ENCODE measurements around the gene TBX6. TPM values are rescaled to one million over a fixed set of nuclear protein-coding genes. Genes with fewer than 3 reads are reported as not detected.

The TBX6 gene
- total RNA-seq, 1 experiment from 2014 or later: 1.6 TPM

DNA sequence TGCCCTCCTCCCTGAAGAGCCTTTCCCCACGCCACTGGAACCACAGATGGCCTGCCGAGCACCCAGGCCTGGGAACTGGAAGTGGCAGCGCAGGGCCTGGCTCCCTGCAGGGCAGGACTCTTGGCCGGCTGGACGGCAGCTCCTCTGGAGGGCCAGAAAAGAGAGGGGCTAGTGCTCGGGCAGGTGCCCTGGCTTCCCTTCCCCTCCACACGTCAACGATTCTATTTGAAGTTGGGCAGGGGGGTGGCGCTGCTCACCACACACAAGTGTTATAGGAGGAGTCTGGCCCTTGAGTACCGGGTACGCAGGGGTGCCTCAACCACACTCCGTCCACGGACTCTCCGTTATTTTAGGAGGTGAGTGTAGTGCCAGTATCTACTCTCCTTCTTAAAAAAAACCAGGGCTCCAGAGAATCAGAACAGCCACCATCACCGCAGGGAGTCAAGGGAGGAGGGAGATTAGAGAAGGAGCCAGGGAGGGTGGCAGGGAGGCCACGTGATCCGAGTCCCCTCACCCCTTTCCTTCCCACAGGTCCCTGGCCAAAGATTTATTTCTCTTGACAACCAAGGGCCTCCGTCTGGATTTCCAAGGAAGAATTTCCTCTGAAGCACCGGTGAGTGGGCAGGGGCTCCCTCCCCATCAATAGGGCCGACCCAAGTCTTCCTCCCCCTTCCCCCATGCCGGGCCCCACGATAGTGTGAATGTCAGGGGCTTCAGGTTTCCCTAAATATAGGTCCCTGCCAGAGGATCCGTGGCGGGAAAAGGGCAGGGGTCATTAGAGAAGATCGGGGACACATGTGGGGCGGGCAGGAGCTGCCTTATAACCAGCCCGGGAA, 27.6 kb downstream of the TBX6 start:
- H2BK5ac ChIP-seq (ENCODE audit: insufficient read length, low read length): no peak overlapping the region
- peaks cover 7% of the 10 kb centered on the region for H3K79me1 ChIP-seq (ENCODE audit: insufficient read depth, low read depth, low read length, poor library complexity, severe bottlenecking)
- H4K5ac ChIP-seq (ENCODE audit: insufficient read length, low read depth, low read length): no peak overlapping the region
- peaks cover 12% of the 10 kb centered on the region; the same call in 1 of the 2 replicates for H3K79me2 ChIP-seq (ENCODE audit: insufficient read depth, low read length)
- H3K36me3 Mint-ChIP-seq (ENCODE audit: insufficient read depth in 1 of 3, low read depth in 3 of 3): peaks cover 23 to 33% (median 25%) of the 10 kb centered on the region in 3 experiments
- H3K23ac ChIP-seq (ENCODE audit: insufficient read length, low read depth, low read length): no peak overlapping the region
- no peak overlapping the region for H2BK12ac ChIP-seq (ENCODE audit: insufficient read length, low read depth, low read length)
- H3T11ph ChIP-seq (ENCODE audit: low read length): no peak overlapping the region
- H3K23me2 ChIP-seq (ENCODE audit: insufficient read length, low read depth, low read length, poor library complexity, severe bottlenecking): peaks cover 17% of the 10 kb centered on the region
- H3K9ac ChIP-seq (ENCODE audit: extremely low read depth, insufficient read length, low read length): peak overlapping the region; percentile 75
- no peak overlapping the region for H2AK5ac ChIP-seq (ENCODE audit: insufficient read length, low read length)
- H4K8ac ChIP-seq (replicated peaks; ENCODE audit: insufficient read length, low read depth, low read length): no peak overlapping the region
- H3K56ac ChIP-seq (ENCODE audit: insufficient read length, low read depth, low read length): no peak overlapping the region
- H3K4me3 Mint-ChIP-seq: peak overlapping the region; percentile 88 to 94
- no CpG with 5 or more reads among the region's 27 CpGs for WGBS (ENCODE audit: extremely low coverage, insufficient read length, low lambda C conversion rate)
- H3K9me3 Mint-ChIP-seq: no peaks in the 10 kb centered on the region; a peak in 1 of 5 replicates
- H3K27ac Mint-ChIP-seq: peak overlapping the region; percentile 95 to 96 (median 95)
- no peak overlapping the region for H4K91ac ChIP-seq (ENCODE audit: insufficient read length, low read depth, low read length)
- no peaks in the 10 kb centered on the region for H3K27me3 ChIP-seq (ENCODE audit: insufficient read depth, low read length)
- no peaks in the 10 kb centered on the region for H4K20me1 ChIP-seq (ENCODE audit: control insufficient read depth, insufficient read depth, insufficient read length)
- H3K4me2 ChIP-seq (ENCODE audit: insufficient read depth, insufficient read length, low read length): peak overlapping the region; percentile 89
- H3K18ac ChIP-seq (ENCODE audit: insufficient read length, low read depth, low read length): no peak overlapping the region
- H2AFZ ChIP-seq (ENCODE audit: low read length): no peak overlapping the region
- TF ChIP-seq, protein P1, sequence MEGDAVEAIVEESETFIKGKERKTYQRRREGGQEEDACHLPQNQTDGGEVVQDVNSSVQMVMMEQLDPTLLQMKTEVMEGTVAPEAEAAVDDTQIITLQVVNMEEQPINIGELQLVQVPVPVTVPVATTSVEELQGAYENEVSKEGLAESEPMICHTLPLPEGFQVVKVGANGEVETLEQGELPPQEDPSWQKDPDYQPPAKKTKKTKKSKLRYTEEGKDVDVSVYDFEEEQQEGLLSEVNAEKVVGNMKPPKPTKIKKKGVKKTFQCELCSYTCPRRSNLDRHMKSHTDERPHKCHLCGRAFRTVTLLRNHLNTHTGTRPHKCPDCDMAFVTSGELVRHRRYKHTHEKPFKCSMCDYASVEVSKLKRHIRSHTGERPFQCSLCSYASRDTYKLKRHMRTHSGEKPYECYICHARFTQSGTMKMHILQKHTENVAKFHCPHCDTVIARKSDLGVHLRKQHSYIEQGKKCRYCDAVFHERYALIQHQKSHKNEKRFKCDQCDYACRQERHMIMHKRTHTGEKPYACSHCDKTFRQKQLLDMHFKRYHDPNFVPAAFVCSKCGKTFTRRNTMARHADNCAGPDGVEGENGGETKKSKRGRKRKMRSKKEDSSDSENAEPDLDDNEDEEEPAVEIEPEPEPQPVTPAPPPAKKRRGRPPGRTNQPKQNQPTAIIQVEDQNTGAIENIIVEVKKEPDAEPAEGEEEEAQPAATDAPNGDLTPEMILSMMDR (conservative IDR thresholded peaks at IDR 0.05): peak; percentile 34; the same call in 2 of the 3 replicates
- H3K27me3 Mint-ChIP-seq (ENCODE audit: low read depth): no peaks in the 10 kb centered on the region
- no peak overlapping the region for H3K4ac ChIP-seq (ENCODE audit: low read depth, low read length)
- H2BK20ac ChIP-seq (ENCODE audit: low read depth, low read length, poor library complexity, severe bottlenecking): no peak overlapping the region
- DNase-seq: peak; percentile 77
- H3K4me1 Mint-ChIP-seq: peaks cover 25 to 39% of the 10 kb centered on the region in 2 experiments
- H3K9me3 ChIP-seq (ENCODE audit: control insufficient read depth, low read depth, low read length): no peaks in the 10 kb centered on the region
- no peak overlapping the region for H3K14ac ChIP-seq (ENCODE audit: insufficient read depth, low read length)
- H2BK15ac ChIP-seq (ENCODE audit: low read depth, low read length): no peak overlapping the region
- H3K27ac ChIP-seq (ENCODE audit: insufficient read length, low read depth, low read length): no peak overlapping the region
- H3K4me1 ChIP-seq (ENCODE audit: insufficient read depth, low read length): no peaks in the 10 kb centered on the region; the same call in 1 of the 2 replicates
- H2BK120ac ChIP-seq (ENCODE audit: low read depth, low read length, poor library complexity, severe bottlenecking): no peak overlapping the region

Measured in H9 (cell line).